ENCODE results near the gene IL11RA.

The IL11RA gene

DNA sequence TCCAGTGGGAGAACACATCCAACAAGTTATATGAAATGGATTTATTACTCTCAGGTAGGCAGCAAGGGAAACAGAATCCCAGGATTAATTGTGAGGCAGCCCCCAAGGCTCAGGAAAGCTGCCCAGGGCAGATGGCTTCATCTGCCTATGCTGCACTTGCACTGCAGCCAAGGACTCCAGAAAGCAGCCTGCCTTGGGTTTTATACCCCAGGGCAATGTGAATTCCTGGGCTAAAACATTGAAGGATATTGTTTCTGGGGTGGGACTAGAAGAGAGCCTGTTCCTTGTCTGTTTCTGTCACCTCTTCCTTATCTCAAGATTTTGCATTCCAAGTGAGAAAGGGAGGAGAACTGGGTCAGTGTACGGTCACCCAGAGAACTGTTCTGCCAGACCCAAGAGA lies 19.3 kb downstream of the IL11RA start:
- ATAC-seq (ENCODE audit: low read depth): no peak
- H3K9me3 Mint-ChIP-seq: peaks cover 9% of the 10 kb centered on the region
- H3K27ac Mint-ChIP-seq: no peak overlapping the region
- H3K4me1 Mint-ChIP-seq: peaks cover 4% of the 10 kb centered on the region
- no peak overlapping the region for H3K4me3 Mint-ChIP-seq
- peaks cover 13% of the 10 kb centered on the region for H3K36me3 Mint-ChIP-seq
- no peak for DNase-seq (ENCODE audit: low spot score in 2 of 2)
- peaks cover 2% of the 10 kb centered on the region for H3K27me3 Mint-ChIP-seq

GRCh38 chr9:34674440-34674839 lies 22.5 kb downstream of the IL11RA start:
- no peak overlapping the region for H3K4me3 Mint-ChIP-seq
- peaks cover 5% of the 10 kb centered on the region for H3K36me3 Mint-ChIP-seq
- no peaks in the 10 kb centered on the region for H3K4me1 Mint-ChIP-seq
- ATAC-seq (ENCODE audit: low read depth) (no peak), DNase-seq (ENCODE audit: low spot score in 2 of 2) (no peak)
- no peak overlapping the region for H3K27ac Mint-ChIP-seq
- peaks cover 2% of the 10 kb centered on the region for H3K27me3 Mint-ChIP-seq
- peaks cover 3% of the 10 kb centered on the region for H3K9me3 Mint-ChIP-seq

DNA sequence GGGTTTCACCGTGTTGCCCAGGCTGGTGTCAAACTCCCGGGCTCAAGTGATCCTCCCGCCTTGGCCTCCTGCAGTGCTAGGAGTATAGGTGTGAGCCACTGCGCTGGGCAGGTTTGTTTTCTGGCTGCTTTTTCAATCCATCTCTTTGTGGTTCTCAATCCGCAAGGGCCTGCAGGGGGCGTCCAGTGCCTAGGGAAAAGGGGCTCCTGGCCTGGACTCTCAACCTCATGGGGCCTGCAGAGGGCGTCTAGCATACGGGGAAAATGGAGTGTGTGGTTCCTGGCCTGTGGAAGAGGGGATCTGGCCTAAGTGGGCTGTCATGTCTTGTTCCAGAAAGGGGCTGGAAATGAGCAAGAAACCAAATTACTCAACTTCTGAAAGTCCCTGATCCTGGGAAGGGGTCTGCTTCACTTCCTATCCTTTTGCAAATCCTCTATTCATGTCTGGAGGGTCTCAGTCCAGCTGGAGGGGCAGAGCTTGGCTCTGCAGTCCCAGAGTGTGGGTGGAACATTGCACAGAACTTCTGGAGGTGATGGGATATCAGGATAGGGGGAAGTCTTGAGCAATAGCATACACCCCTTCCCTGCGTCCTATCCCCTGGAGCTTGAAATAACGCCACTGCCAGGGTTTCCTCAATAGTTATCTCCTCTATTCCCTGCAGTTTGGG lies 23.2 kb downstream of the IL11RA start:
- Mint-ChIP-seq H3K9me3 (peaks cover 1% of the 10 kb centered on the region), H3K4me1 (no peaks in the 10 kb centered on the region), H3K27me3 (peaks cover 2% of the 10 kb centered on the region), H3K27ac (no peak overlapping the region), H3K36me3 (peaks cover 1% of the 10 kb centered on the region), H3K4me3 (no peak overlapping the region)
- peak; percentile 62 for ATAC-seq (ENCODE audit: low read depth)
- peak in 1 of 2 donors; percentile 19 for DNase-seq (ENCODE audit: low spot score in 2 of 2)

DNA sequence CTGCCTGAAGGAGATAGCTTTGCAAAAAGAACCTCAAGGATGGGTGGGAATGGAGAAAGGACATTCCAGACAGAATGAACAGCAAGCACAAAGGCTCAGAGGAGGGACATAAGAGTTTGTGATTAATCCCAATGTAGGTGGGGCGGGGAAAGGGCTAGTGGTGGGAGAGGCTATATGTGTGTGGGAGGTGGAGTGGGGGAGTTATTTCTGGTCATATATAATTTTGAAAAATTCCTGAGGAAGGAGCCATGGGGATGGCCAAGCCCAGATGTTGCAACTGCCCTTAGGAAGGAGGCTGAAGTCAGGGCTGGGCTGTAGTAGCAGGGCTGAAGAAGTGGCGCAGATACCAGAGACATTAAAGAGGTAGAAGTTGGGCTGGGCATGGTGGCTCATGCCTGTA lies 23.9 kb downstream of the IL11RA start:
- H3K27ac Mint-ChIP-seq: no peak overlapping the region
- no peaks in the 10 kb centered on the region for H3K4me1 Mint-ChIP-seq
- H3K36me3 Mint-ChIP-seq: peaks cover 1% of the 10 kb centered on the region
- H3K27me3 Mint-ChIP-seq: peaks cover 2% of the 10 kb centered on the region
- no peak overlapping the region for H3K4me3 Mint-ChIP-seq
- DNase-seq (ENCODE audit: low spot score in 2 of 2): no peak
- no peak for ATAC-seq (ENCODE audit: low read depth)
- H3K9me3 Mint-ChIP-seq: no peaks in the 10 kb centered on the region

DNA sequence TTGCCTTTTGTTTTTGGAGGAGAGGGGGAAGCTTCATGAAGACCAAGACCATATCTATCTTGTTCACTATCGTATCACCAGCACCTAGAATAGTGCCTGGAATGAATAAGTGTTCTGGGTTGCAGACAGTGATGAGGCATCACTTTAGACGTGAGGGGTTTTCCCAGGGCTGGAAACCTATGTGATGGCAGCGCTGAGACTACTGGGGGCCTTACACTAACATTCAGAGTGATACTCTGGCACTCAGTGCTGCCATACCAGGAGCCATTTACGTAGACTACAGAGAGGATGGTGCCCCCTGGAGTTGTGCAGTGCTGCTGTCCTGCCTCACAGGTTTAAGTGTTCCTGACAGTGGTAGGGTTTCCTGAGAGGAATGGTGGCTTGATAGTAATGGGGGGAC lies 32.2 kb downstream of the IL11RA start:
- Mint-ChIP-seq H3K27me3 (peaks cover 6% of the 10 kb centered on the region), H3K36me3 (no peaks in the 10 kb centered on the region), H3K4me3 (no peak overlapping the region), H3K27ac (no peak overlapping the region), H3K9me3 (no peaks in the 10 kb centered on the region), H3K4me1 (peaks cover 4% of the 10 kb centered on the region)
- no peak for DNase-seq (ENCODE audit: low spot score in 2 of 2)
- no peak for ATAC-seq (ENCODE audit: low read depth)

- H3K4me3 Mint-ChIP-seq: no peak overlapping the region
Observed at GRCh38 chr9:34684816-34685215, 32.8 kb downstream of the IL11RA start.

DNA sequence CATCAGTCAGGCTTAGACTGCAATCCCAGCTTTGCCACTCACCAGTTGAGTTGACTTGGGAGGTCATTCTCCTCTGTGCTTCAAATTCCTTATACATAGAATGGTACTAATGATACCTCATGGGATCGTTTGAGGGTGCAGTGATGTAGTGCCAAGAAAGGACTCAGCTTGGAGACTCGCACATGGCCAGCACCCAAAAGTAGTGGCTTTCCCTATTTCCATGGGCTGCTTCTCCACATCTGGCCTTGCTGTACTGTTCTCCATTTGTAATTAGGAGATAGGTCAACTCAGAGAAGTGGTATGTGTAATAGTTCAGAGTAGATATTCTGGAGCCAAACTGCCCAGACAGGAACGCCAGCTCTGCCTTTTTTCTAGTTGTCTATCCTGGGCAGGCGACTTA lies 33.6 kb downstream of the IL11RA start:
- peaks cover 4% of the 10 kb centered on the region for H3K4me1 Mint-ChIP-seq
- H3K36me3 Mint-ChIP-seq: no peaks in the 10 kb centered on the region
- DNase-seq (ENCODE audit: low spot score in 2 of 2) (no peak), ATAC-seq (ENCODE audit: low read depth) (no peak)
- H3K27me3 Mint-ChIP-seq: peaks cover 8% of the 10 kb centered on the region
- no peak overlapping the region for H3K4me3 Mint-ChIP-seq
- no peaks in the 10 kb centered on the region for H3K9me3 Mint-ChIP-seq
- no peak overlapping the region for H3K27ac Mint-ChIP-seq

More at GRCh38 chr9:34684816-34685215, 32.8 kb downstream of the IL11RA start:
- H3K36me3 Mint-ChIP-seq: no peaks in the 10 kb centered on the region
- DNase-seq (ENCODE audit: low spot score in 2 of 2) (no peak), ATAC-seq (ENCODE audit: low read depth) (no peak)
- H3K27ac Mint-ChIP-seq: no peak overlapping the region
- H3K27me3 Mint-ChIP-seq: peaks cover 8% of the 10 kb centered on the region
- H3K4me1 Mint-ChIP-seq: peaks cover 4% of the 10 kb centered on the region
- H3K9me3 Mint-ChIP-seq: no peaks in the 10 kb centered on the region

DNA sequence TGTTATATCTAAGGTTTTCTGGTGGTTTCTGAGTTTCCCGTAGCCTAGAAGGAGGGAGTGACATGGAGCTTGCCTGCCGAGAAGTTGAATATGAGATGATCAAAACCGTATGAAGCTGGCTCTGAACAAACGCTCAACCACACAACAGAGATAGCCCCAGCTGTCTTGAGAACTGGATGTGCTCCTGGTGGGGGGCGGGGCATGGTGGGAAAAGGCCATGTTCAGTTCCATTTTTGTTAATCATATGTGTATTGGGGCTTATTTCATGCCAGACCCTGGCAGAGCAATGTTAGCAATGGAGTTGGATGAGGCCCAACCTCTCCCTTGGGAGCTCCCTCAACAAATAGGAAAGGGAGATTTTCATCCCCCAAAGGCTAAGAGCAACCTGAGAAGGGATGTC lies 34.2 kb downstream of the IL11RA start:
- DNase-seq (ENCODE audit: low spot score in 2 of 2): no peak
- H3K27me3 Mint-ChIP-seq: peaks cover 8% of the 10 kb centered on the region
- H3K36me3 Mint-ChIP-seq: no peaks in the 10 kb centered on the region
- ATAC-seq (ENCODE audit: low read depth): no peak
- no peak overlapping the region for H3K4me3 Mint-ChIP-seq
- H3K4me1 Mint-ChIP-seq: peaks cover 6% of the 10 kb centered on the region
- H3K27ac Mint-ChIP-seq: no peak overlapping the region
- no peaks in the 10 kb centered on the region for H3K9me3 Mint-ChIP-seq

DNA sequence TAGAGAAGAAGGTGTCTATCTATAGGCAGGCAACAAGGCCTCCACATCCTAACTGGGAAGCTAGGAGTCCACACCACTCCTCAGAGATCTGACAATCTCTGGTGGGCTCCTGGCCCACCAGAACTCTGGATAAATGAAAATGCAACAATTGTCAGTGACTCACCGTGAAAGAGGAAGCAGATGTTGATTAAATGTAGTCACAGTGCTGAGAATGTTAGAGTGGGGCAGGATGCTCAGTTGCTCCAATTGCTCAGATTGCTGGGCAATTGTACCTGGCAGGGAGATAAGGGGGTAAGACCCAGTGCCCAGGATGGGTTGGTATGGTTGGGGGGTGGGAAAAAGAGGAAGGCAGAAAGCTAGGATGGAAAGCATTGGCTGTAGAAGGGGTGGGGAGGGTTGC lies 34.7 kb downstream of the IL11RA start:
- DNase-seq (ENCODE audit: low spot score in 2 of 2): no peak
- Mint-ChIP-seq H3K27ac (peak overlapping the region; percentile 12), H3K36me3 (no peaks in the 10 kb centered on the region), H3K4me3 (no peak overlapping the region), H3K4me1 (peaks cover 6% of the 10 kb centered on the region), H3K9me3 (no peaks in the 10 kb centered on the region), H3K27me3 (peaks cover 8% of the 10 kb centered on the region)
- no peak for ATAC-seq (ENCODE audit: low read depth)

DNA sequence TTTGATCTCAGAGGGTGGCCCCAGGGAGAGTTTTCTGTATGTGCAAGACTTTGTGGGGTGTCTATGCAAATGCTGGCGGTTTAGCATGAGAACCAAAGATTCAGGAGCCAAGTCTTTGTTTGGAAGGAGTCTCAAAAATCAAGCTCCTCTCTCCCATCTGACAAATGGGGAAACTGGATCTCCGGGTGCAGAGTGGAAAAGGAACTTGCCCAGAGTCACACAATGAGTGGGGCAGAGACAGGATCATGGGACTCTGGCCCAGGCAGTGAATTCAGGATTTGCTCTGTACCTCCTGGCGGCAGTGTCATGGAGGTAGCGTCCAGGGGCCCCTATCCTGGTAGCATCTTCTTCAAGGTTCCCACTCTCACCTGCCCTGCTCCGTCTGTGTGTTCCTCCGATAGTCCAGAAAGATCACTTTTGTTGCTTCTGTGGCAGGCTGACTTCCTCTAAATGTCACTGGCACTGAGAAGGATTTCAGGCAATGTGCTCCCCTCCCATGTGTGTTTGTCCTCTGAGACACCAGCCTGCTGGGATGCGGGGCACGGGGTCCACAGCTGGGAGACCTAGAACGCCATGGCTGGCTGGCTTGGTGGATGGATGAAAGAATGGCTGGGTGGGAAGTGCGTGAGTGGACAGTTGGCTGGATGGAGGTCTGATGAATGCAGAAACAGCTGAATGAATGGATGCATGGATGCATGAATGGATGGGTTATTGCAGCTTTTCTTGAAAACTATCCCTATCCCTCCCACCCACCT lies 35.5 kb downstream of the IL11RA start:
- no peaks in the 10 kb centered on the region for H3K9me3 Mint-ChIP-seq
- peaks cover 6% of the 10 kb centered on the region for H3K4me1 Mint-ChIP-seq
- DNase-seq (ENCODE audit: low spot score in 2 of 2) (no peak), ATAC-seq (ENCODE audit: low read depth) (no peak)
- no peak overlapping the region for H3K4me3 Mint-ChIP-seq
- no peak overlapping the region for H3K27ac Mint-ChIP-seq
- peaks cover 8% of the 10 kb centered on the region for H3K27me3 Mint-ChIP-seq
- H3K36me3 Mint-ChIP-seq: no peaks in the 10 kb centered on the region

GRCh38 chr9:34688329-34689115 lies 36.5 kb downstream of the IL11RA start:
- Mint-ChIP-seq H3K27ac (no peak overlapping the region), H3K27me3 (peaks cover 10% of the 10 kb centered on the region), H3K4me1 (peaks cover 6% of the 10 kb centered on the region), H3K36me3 (no peaks in the 10 kb centered on the region), H3K9me3 (no peaks in the 10 kb centered on the region), H3K4me3 (no peak overlapping the region)
- DNase-seq (ENCODE audit: low spot score in 2 of 2) (no peak), ATAC-seq (ENCODE audit: low read depth) (no peak)

GRCh38 chr9:34689116-34689470 lies 37.1 kb downstream of the IL11RA start:
- no peaks in the 10 kb centered on the region for H3K9me3 Mint-ChIP-seq
- no peaks in the 10 kb centered on the region for H3K36me3 Mint-ChIP-seq
- no peak overlapping the region for H3K4me3 Mint-ChIP-seq
- no peak overlapping the region for H3K27ac Mint-ChIP-seq
- ATAC-seq (ENCODE audit: low read depth) (no peak), DNase-seq (ENCODE audit: low spot score in 2 of 2) (no peak)
- H3K27me3 Mint-ChIP-seq: peaks cover 13% of the 10 kb centered on the region
- peaks cover 6% of the 10 kb centered on the region for H3K4me1 Mint-ChIP-seq

DNA sequence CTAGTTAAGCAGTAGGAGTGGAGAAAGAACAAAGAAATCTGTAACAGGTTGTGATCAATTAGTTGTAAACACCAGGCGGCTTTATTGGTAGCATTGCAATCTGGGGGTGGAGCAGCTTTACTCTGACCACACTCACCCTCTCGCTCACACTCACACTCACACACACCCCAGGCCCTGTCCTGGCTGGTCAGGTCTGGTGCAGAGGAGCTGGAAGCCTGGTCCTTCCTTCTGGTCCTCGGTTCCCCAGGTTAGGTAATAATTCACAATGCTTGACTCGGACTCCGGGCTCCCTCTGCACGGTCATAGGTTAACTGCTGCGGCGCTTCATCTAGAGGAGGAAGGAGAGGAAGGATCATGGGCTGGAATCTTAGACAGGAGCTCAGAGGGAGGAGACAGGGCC lies 37.5 kb downstream of the IL11RA start:
- H3K4me3 Mint-ChIP-seq: no peak overlapping the region
- peaks cover 6% of the 10 kb centered on the region for H3K4me1 Mint-ChIP-seq
- peaks cover 13% of the 10 kb centered on the region for H3K27me3 Mint-ChIP-seq
- no peak for DNase-seq (ENCODE audit: low spot score in 2 of 2)
- no peaks in the 10 kb centered on the region for H3K36me3 Mint-ChIP-seq
- no peak for ATAC-seq (ENCODE audit: low read depth)
- no peak overlapping the region for H3K27ac Mint-ChIP-seq
- no peaks in the 10 kb centered on the region for H3K9me3 Mint-ChIP-seq
